GM10248 (cell line): ENCODE data around the gene TDO2.

Source experiments
- CTCF ChIA-PET: fragments of 300-600 bp; sonication (Branson Sonifier 250); formaldehyde crosslinking; extraction: SDS; loops from one replicate; lab custom pipeline; 2021; ENCODE audit warnings: antibody characterized with exemption; lab: Yijun Ruan, JAX
- POLR2A ChIA-PET: fragments of 350-650 bp; sonication (Branson Sonifier 250); formaldehyde crosslinking; extraction: SDS; loops from one replicate; lab custom pipeline; 2020; ENCODE audit warnings: antibody characterized with exemption; lab: Yijun Ruan, JAX
- DNase-seq: peaks from one replicate; pipeline ENCODE4 v3.0.0; 2012; ENCODE audit errors: extremely low spot score
- CTCF ChIP-seq: IDR thresholded peaks from 2 replicates; pipeline ENCODE4 v1.5.1; 2012; ENCODE audit warnings: mild to moderate bottlenecking, low read depth; ENCODE audit errors: extremely low read depth, missing control alignments, control extremely low read depth

Gene TDO2

GRCh38 chr4:155909615-155910226 is 6.2 kb downstream of the TDO2 start:
- no peak for TF ChIP-seq CTCF
- ChIA-PET POLR2A (no interaction called here), CTCF (interaction anchor here (1.0 to 2.3 kb wide), 2 partner anchors 11 to 16 kb away, joined by 4 to 6 read pairs; no protein-coding TSS in a partner anchor)
- DNase-seq = no peak

GRCh38 chr4:155911905-155912304 is 8.4 kb downstream of the TDO2 start:
- no peak for TF ChIP-seq CTCF
- ChIA-PET CTCF (interaction anchor here (1.0 kb wide), 1 partner anchor 39 kb away, joined by 3 read pairs; no protein-coding TSS in a partner anchor), POLR2A (no interaction called here)
- DNase-seq = no peak

- TF ChIP-seq CTCF = no peak
- CTCF ChIA-PET = no interaction called here
- POLR2A ChIA-PET = no interaction called here
- DNase-seq = no peak
Observed at GRCh38 chr4:155914782-155915181, 11.3 kb downstream of the TDO2 start.

GRCh38 chr4:155921597-155921996 is 18.1 kb downstream of the TDO2 start:
- TF ChIP-seq CTCF = no peak
- POLR2A ChIA-PET = no interaction called here
- CTCF ChIA-PET = interaction anchor here (1.1 kb wide), 1 partner anchor 21 kb away, joined by 3 read pairs; no protein-coding TSS in a partner anchor
- DNase-seq = no peak

- ChIA-PET POLR2A (no interaction called here), CTCF (no interaction called here)
- DNase-seq = no peak
- no peak for TF ChIP-seq CTCF
Observed at GRCh38 chr4:155924637-155925036, 21.1 kb downstream of the TDO2 start.

- no peak for TF ChIP-seq CTCF
- CTCF ChIA-PET = no interaction called here
- DNase-seq = no peak
- POLR2A ChIA-PET = no interaction called here
Observed at GRCh38 chr4:155929833-155930232, 26.3 kb downstream of the TDO2 start.

GRCh38 chr4:155930330-155930729 is 26.8 kb downstream of the TDO2 start:
- no peak for DNase-seq
- no peak for TF ChIP-seq CTCF
- ChIA-PET POLR2A (no interaction called here), CTCF (no interaction called here)
